HG03442 (cell line): ENCODE data around the gene DENND6A.
"Not testable (repeated sequence)": the region's sequence is repeated elsewhere in the genome, so short reads cannot be mapped to it uniquely, and the experiment has no call there.

ENCODE experiments used
- ATAC-seq: cut with Tn5 transposase; IDR thresholded peaks from one replicate; pipeline ENCODE4 v1.9.1; 2021; ENCODE audit warnings: mild to moderate bottlenecking, moderate library complexity; ENCODE audit not compliant: unreplicated experiment

DENND6A gene

DNA sequence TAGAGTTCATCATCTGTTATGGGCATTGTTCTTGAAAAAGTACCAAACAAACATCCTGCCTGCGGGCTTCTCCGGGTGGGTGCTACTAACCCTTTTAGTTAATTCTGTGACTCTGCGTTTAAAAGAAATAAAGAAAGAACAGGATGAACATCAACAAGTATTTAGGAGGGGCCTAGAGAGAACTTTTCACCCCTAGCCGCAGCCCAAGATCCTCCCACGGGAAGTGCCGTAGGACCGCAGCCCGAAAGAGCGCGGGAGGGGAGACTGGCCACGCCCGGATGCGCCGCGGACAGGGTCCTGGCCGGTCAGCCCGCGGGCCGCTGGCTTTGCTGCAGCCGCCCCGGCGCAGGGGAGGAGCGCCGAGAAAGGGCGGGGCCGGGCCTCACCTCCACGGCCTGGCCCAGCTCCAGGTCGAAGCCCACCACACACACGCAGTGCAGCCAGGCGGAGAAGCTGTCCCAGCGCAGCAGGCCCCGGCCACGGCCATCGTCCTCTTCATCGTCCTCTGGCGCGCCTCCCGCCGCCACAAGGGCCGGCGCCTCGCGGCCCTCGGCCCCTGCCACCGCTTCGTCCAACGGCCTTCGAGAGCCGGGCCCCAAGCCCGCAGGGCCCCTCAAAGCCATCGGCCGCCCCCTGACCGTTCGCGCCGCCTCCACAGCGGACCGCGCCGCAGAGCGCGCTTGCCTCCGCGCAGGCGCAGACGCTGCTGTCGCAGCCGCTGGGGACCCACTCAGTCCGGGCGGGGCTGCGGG, at the start of gene DENND6A:
TSS of gene DENND6A (minus strand) at position 682 of the 752 bp plus-strand sequence. CDS start at position 623, 59 bp downstream.
- ATAC-seq: peak; percentile 73

- ATAC-seq: no peak
Observed at GRCh38 chr3:57740027-57740426, 47.1 kb upstream of the DENND6A start.

- no peak for ATAC-seq
Observed at GRCh38 chr3:57738391-57738790, 45.5 kb upstream of the DENND6A start.

GRCh38 chr3:57737840-57738239, 45.0 kb upstream of the DENND6A start:
- ATAC-seq: no peak

DNA sequence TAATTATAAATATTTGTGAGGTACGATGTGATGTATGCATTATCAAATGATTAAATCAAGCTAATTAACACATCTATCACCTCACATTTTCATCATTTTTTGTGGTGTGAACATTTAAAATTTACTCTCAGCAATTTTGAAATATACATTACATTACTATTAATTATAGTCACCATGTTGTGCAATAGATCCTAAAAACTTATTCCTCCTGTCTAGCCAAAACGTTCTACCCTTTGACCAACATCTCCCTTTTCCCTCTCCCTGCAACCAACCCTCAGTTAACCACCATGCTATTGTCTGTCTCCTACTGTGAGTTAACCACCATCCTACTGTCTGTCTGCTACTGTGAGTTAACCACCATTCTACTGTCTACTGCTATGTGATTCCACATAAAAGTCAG, 42.5 kb upstream of the DENND6A start:
- no peak for ATAC-seq

DNA sequence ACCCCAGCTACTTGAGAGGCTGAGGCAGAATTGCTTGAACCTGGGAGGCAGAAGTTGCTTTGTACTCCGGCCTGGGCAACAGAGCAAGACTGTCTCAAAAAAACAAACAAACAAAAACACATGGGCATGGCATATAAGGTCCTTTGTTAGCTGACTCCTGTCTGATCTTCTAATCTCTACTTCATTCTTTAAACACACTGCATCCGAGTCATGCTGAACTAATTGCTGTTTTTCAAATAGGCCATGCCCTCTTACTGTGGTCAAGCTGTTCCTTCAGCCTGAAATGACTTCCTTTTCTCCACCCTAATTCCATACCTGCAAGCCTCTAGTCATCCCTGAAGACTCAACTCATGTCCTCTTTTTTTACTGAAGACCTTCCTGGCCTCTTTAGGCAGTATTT, 40.9 kb upstream of the DENND6A start:
- ATAC-seq: no peak

DNA sequence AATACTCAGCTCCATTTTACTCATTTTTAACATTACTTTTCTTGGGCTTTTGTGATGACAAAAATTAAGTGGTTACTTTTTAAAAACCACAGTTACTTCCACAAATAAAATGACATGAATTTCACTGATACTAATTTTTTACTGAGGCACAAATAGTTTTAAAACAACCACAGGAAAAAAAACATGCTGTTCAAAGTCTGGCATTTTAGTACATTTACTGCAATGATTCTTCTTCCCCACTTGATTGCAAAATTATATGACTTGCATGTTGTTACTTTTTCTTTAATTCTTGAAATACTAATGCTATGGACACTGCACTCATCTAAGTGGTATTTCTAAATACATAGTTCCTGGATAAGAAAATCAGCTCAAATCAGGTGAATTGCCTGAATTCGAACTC, 38.4 kb upstream of the DENND6A start:
- ATAC-seq: no peak

DNA sequence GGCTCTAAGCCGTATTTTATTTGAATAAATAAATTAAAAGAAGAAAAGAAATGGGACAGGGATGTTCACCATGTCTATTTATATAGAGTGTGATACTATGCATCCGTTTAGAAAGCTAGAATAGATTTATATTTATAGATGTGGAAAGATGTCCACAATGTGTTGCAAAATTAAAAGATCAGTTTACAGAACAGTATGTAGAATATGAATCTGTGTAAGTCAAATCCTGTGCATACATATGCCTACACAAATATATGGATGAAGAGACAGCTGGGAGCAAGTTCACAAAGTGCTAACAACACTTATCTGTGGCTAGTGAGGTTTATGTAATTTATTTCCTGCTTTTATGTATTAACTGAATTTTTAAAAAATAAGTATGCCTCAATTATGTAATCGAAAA, 37.8 kb upstream of the DENND6A start:
- ATAC-seq: no peak

GRCh38 chr3:57729334-57730045, 36.6 kb upstream of the DENND6A start:
- no peak for ATAC-seq

DNA sequence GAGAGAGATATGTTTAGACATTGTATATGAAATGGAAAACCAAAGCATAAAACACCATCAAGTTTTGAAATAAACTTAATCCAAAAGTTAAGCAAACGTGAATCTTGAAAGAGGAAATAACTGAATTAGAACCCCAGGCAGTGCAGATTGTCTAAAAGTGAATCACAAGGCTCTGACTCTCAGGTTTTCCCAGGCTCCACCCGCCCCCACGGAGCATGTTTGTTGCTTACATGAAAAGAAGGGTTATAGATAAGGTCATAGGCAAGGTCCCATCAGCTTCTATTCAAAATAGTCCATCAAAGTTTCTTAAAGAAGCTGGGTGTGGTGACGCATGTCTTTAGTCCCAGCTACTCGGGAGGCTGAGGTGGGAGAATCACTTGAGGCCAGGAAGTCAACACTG, 34.2 kb upstream of the DENND6A start:
- no peak for ATAC-seq

GRCh38 chr3:57726397-57726796, 33.5 kb upstream of the DENND6A start:
- ATAC-seq: no peak

DNA sequence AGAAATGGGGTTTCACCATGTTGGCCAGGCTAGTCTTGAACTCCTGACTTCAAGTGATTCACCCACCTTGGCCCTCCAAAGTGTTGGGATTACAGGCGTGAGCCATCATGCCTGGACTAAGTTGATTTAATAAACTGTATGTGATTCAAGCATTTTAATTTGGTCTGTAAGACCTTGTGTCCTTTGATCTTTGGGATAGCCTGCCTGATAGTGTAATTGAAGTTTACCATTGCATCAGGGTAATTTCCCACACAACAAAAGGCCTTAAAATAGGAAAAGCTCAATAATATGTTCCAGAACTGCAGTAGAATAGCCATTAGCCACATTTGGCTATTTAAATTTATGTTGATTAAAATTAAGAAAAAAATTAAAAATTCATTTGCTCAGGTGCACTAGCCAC, 25.2 kb upstream of the DENND6A start:
- ATAC-seq: no peak

- no peak for ATAC-seq
Observed at GRCh38 chr3:57717205-57717868, 24.5 kb upstream of the DENND6A start.

GRCh38 chr3:57715686-57716085, 22.8 kb upstream of the DENND6A start:
- no peak for ATAC-seq

DNA sequence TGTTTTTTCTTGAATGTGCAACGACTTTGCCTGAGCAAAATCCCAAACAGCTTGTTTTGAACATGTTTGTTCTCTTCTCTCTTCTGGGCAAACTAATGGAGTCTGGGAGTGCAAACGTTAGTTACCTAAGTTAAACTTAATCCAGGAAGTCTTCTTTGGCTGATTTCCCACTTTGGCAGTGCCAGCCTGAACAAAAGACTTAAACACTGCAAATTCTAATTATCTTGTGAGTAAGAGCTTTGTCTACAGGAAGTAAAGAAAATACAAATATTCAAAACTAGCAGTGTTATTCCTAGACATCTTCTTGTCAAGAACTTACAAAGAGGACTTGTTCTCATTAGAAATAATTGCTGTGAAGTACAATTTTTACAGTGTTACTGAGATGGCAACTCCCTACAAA, 16.7 kb upstream of the DENND6A start:
- ATAC-seq: no peak

DNA sequence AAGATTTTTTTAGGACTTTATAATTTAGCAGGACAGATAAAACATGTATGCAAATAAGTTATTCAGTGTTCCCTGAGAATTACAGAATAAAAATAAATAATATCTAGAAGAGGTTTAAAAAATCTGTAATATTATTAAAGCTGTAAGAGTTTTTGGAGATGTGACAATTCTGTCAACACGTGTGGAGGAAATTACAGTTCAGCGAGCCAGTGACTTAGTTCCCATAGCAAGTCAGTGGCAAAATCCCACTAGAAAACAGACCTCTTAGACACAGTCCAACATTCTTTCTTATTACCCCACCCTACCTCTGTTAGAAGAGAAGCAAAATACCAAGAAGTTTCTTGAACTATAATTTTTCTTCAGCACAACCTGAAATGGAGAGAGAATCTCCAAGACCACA, 16.2 kb upstream of the DENND6A start:
- ATAC-seq: no peak

GRCh38 chr3:57706462-57706861, 13.6 kb upstream of the DENND6A start:
- ATAC-seq: no peak

- not testable (repeated sequence) for ATAC-seq
Observed at GRCh38 chr3:57705351-57705750, 12.5 kb upstream of the DENND6A start.

DNA sequence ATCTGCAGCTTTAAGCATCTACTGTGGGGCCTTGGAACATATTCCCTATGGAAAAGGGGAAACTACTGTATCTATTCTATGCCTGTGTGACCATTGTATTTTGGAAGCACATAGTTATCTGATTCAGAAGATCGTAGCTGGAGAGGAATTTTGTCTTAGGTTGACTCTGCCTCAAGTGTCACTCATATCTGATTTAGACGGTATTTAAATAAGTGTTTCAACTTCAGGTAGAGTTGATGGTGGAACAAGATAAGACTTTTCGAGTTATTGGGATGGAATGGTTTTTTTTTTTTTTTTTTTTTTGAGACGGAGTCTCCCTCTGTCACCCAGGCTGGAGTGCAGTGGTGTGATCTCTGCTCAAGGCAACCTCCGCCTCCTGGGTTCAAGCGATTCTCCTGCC, 8.9 kb upstream of the DENND6A start:
- ATAC-seq: no peak

GRCh38 chr3:57700737-57701136, 7.9 kb upstream of the DENND6A start:
- no peak for ATAC-seq

GRCh38 chr3:57699591-57699990, 6.7 kb upstream of the DENND6A start:
- ATAC-seq: no peak

DNA sequence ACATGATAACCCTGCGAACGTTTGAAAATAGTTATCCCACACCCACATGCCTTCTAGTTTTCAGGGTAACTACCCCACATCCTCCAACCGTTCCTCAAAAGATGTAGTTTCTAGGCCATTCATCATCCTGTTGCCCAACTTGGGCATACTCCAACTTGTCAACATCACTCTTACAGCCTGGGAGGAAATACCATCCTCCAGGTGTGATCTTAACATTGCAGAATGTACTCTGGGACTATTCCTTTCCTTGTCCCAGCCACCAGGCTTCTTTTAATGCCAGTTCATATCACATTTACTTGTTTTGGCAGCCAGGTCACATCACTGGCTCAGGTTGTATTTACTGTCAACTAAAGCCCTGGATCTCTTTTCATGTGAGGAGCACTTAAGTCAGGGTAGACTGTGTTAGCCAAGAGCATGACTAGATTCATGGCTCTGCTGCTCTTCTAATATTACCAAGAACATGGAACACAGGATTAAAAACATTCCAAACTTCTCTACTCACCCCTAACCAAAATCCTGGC, 4.0 kb upstream of the DENND6A start:
- ATAC-seq: no peak
